GM23338 (cell line): ENCODE measurements around the gene SNX22. TPM values are rescaled to one million over a fixed set of nuclear protein-coding genes. Genes with fewer than 3 reads are reported as not detected.

Source experiments
- ATAC-seq: fragments of 200-7000 bp; cut with Tn5 transposase; 3 replicates; pipeline ENCODE4 v1.9.1; 2020
- DNase-seq: peaks from one replicate; pipeline ENCODE4 v3.0.0-alpha.2; 2015; ENCODE audit warnings: low spot score
- H2AFZ ChIP-seq: fragments of 200-600 bp; sonication (generic); 2 replicates; pipeline ENCODE4 v1.8.0; 2016; ENCODE audit warnings: antibody characterized with exemption, mild to moderate bottlenecking, moderate library complexity
- H3F3A ChIP-seq: fragments of 200-600 bp; sonication (generic); replicated peaks from 2 replicates; pipeline ENCODE4 v1.8.0; 2017; ENCODE audit warnings: antibody characterized with exemption, mixed run types, low read depth
- H3K27ac ChIP-seq: fragments of 200-600 bp; sonication (generic); 2 replicates; pipeline ENCODE4 v1.6.1; 2016; ENCODE audit warnings: low read depth
- H3K27me3 ChIP-seq: fragments of 200-600 bp; sonication (generic); 2 replicates; pipeline ENCODE4 v1.8.0; 2016; ENCODE audit warnings: mild to moderate bottlenecking, mixed run types, moderate library complexity; ENCODE audit not compliant: insufficient read depth
- H3K36me3 ChIP-seq: fragments of 200-600 bp; sonication (generic); 2 replicates; pipeline ENCODE4 v1.8.0; 2016; ENCODE audit warnings: mild to moderate bottlenecking; ENCODE audit not compliant: insufficient read depth
- H3K4me1 ChIP-seq: fragments of 200-600 bp; sonication (generic); 2 replicates; pipeline ENCODE4 v1.8.0; 2016; ENCODE audit warnings: mild to moderate bottlenecking, moderate library complexity; ENCODE audit not compliant: insufficient read depth
- H3K4me2 ChIP-seq: fragments of 200-600 bp; sonication (generic); 2 replicates; pipeline ENCODE4 v1.7.1; 2017; ENCODE audit warnings: mixed run types
- H3K4me3 ChIP-seq: fragments of 200-600 bp; sonication (generic); 2 replicates; pipeline ENCODE4 v1.6.1; 2016; ENCODE audit warnings: mixed run types
- H3K79me2 ChIP-seq: fragments of 200-600 bp; sonication (generic); replicated peaks from 2 replicates; pipeline ENCODE4 v1.8.0; 2017; ENCODE audit warnings: mild to moderate bottlenecking; ENCODE audit not compliant: insufficient read depth
- H3K9me2 ChIP-seq: fragments of 200-600 bp; sonication (generic); 2 replicates; pipeline ENCODE4 v1.8.0; 2017; ENCODE audit not compliant: insufficient read depth
- H4K20me1 ChIP-seq: fragments of 200-600 bp; sonication (generic); replicated peaks from 2 replicates; pipeline ENCODE4 v1.8.0; 2017; ENCODE audit warnings: mild to moderate bottlenecking; ENCODE audit not compliant: insufficient read depth
- H3K27ac Mint-ChIP-seq: 2 replicates; pipeline ENCODE4 v1.8.0; 2020; ENCODE audit warnings: inconsistent platforms, mild to moderate bottlenecking, moderate library complexity, mixed read lengths
- H3K27me3 Mint-ChIP-seq: 3 replicates; pipeline ENCODE4 v1.8.0; 2022; ENCODE audit warnings: low read depth, mild to moderate bottlenecking, moderate library complexity, mixed read lengths, inconsistent platforms; ENCODE audit not compliant: insufficient read depth, poor library complexity
- H3K36me3 Mint-ChIP-seq: 3 replicates; pipeline ENCODE4 v1.8.0; 2021; ENCODE audit warnings: low read depth, mild to moderate bottlenecking, inconsistent platforms, moderate library complexity, mixed read lengths
- H3K4me1 Mint-ChIP-seq: 3 replicates; pipeline ENCODE4 v1.8.0; 2020; ENCODE audit warnings: mild to moderate bottlenecking, inconsistent platforms, mixed read lengths
- H3K4me3 Mint-ChIP-seq: 3 replicates; pipeline ENCODE4 v1.8.0; 2021; ENCODE audit warnings: moderate library complexity, mild to moderate bottlenecking, inconsistent platforms, mixed read lengths
- H3K9me3 Mint-ChIP-seq: 3 replicates; pipeline ENCODE4 v1.8.0; 2020; ENCODE audit warnings: moderate library complexity, mild to moderate bottlenecking, inconsistent platforms, mixed read lengths
- CREB1 ChIP-seq: fragments of 250-450 bp; sonication (Bioruptor Pico); IDR thresholded peaks from 2 replicates; pipeline ENCODE4 v1.5.0; 2020; ENCODE audit warnings: low read depth, mild to moderate bottlenecking, moderate library complexity
- CTCF ChIP-seq, 2 experiments: fragments of 200-600 bp in 1 of 2; sonication (generic) in 1 of 2; conservative IDR thresholded peaks; 2 replicates each; pipeline versions ENCODE4 v1.5.1 to v1.6.1; 2016 to 2017; ENCODE audit warnings: antibody characterized with exemption in 2 of 2, low read depth in 2 of 2, mild to moderate bottlenecking in 2 of 2, moderate library complexity in 1 of 2
- ETS1 ChIP-seq: IDR thresholded peaks from 2 replicates; pipeline ENCODE4 v1.6.1; 2016; ENCODE audit warnings: antibody characterized with exemption
- EZH2 ChIP-seq: fragments of 200-600 bp; sonication (generic); IDR thresholded peaks from one replicate; pipeline ENCODE4 v1.8.0; 2017; ENCODE audit warnings: antibody characterized with exemption, mild to moderate bottlenecking, low read depth; ENCODE audit not compliant: unreplicated experiment
- EZH2phosphoT487 ChIP-seq: fragments of 200-600 bp; sonication (generic); IDR thresholded peaks from one replicate; pipeline ENCODE4 v1.8.1; 2018; ENCODE audit warnings: antibody characterized with exemption; ENCODE audit not compliant: unreplicated experiment
- JUNB ChIP-seq: IDR thresholded peaks from one replicate; pipeline ENCODE4 v1.6.1; 2016; ENCODE audit warnings: antibody characterized with exemption; ENCODE audit not compliant: unreplicated experiment
- NANOG ChIP-seq: IDR thresholded peaks from 2 replicates; pipeline ENCODE4 v1.6.1; 2016; ENCODE audit warnings: antibody characterized with exemption, borderline replicate concordance
- POLR2AphosphoS5 ChIP-seq: IDR thresholded peaks from 2 replicates; pipeline ENCODE4 v1.6.1; 2016; ENCODE audit warnings: antibody characterized with exemption, low read depth
- STAT1 ChIP-seq: IDR thresholded peaks from one replicate; pipeline ENCODE4 v1.6.1; 2016; ENCODE audit warnings: antibody characterized with exemption; ENCODE audit not compliant: unreplicated experiment
- ZNF114 ChIP-seq: fragments of 250-450 bp; sonication (Bioruptor Pico); IDR thresholded peaks from 2 replicates; pipeline ENCODE4 v1.5.0; 2020; ENCODE audit warnings: mild to moderate bottlenecking, moderate library complexity
- ZNF331 ChIP-seq: fragments of 250-450 bp; sonication (Bioruptor Pico); IDR thresholded peaks from 2 replicates; pipeline ENCODE4 v1.5.0; 2020; ENCODE audit warnings: low read depth, mild to moderate bottlenecking, moderate library complexity
- ZNF462 ChIP-seq: fragments of 250-450 bp; sonication (Bioruptor Pico); IDR thresholded peaks from 2 replicates; pipeline ENCODE4 v1.5.0; 2020; ENCODE audit warnings: mild to moderate bottlenecking, moderate library complexity
- polyA plus RNA-seq: library from polyadenylated mRNA; unstranded; fragments of >200 nt; fragmentation: Nextera tagmentation; extraction: Ambion mirVana; gene quantifications from 2 replicates; pipeline ENCODE4 v1.2.1, GENCODE V29; 2016
- total RNA-seq: library from RNA; depleted of rRNA; stranded (reverse); fragments of >200 nt; shearing (Covaris generic); gene quantifications from 2 replicates; pipeline ENCODE4 v1.2.3, GENCODE V29; 2014

SNX22 gene
- total and polyA plus RNA-seq, 2 experiments from 2014 or later: 3.7 to 5.7 TPM

- Histone ChIP-seq H3K4me1 (no peaks in the 10 kb centered on the region), H3K79me2 (peaks cover 26% of the 10 kb centered on the region), H3K4me3 (no peak overlapping the region), H4K20me1 (no peaks in the 10 kb centered on the region; the same call in 1 of the 2 replicates), H3K4me2 (no peak overlapping the region), H3K36me3 (no peaks in the 10 kb centered on the region), H3K27ac (no peak overlapping the region), H3F3A (no peaks in the 10 kb centered on the region), H3K9me2 (no peaks in the 10 kb centered on the region), H3K27me3 (no peaks in the 10 kb centered on the region), H2AFZ (no peak overlapping the region)
- Mint-ChIP-seq H3K27me3 (peaks cover 2% of the 10 kb centered on the region), H3K4me3 (no peak overlapping the region), H3K36me3 (peaks cover 19% of the 10 kb centered on the region; the same call in 2 of the 3 replicates), H3K4me1 (peaks cover 9% of the 10 kb centered on the region; the same call in 2 of the 3 replicates), H3K9me3 (no peaks in the 10 kb centered on the region), H3K27ac (no peak overlapping the region)
- DNase-seq (no peak), ATAC-seq (no peak)
- TF ChIP-seq STAT1 (no peak), JUNB (no peak), POLR2AphosphoS5 (no peak), NANOG (no peak), ETS1 (no peak)
Observed at GRCh38 chr15:64110950-64111678, 40.4 kb upstream of the SNX22 start.

- Histone ChIP-seq H3F3A (no peaks in the 10 kb centered on the region), H3K27me3 (no peaks in the 10 kb centered on the region), H3K4me2 (no peak overlapping the region), H3K4me1 (no peaks in the 10 kb centered on the region), H4K20me1 (no peaks in the 10 kb centered on the region; the same call in 1 of the 2 replicates), H3K27ac (no peak overlapping the region), H3K4me3 (no peak overlapping the region), H3K9me2 (no peaks in the 10 kb centered on the region), H3K36me3 (no peaks in the 10 kb centered on the region), H3K79me2 (peaks cover 20% of the 10 kb centered on the region), H2AFZ (no peak overlapping the region)
- DNase-seq: no peak
- no peak overlapping the region for H3K27ac Mint-ChIP-seq
- H3K4me3 Mint-ChIP-seq: no peak overlapping the region
- H3K4me1 Mint-ChIP-seq: peaks cover 9% of the 10 kb centered on the region; the same call in 2 of the 3 replicates
- ATAC-seq: peak; percentile 30; the same call in 1 of the 3 replicates
- H3K27me3 Mint-ChIP-seq: peaks cover 2% of the 10 kb centered on the region
- H3K36me3 Mint-ChIP-seq: peaks cover 19% of the 10 kb centered on the region; the same call in 2 of the 3 replicates
- no peaks in the 10 kb centered on the region for H3K9me3 Mint-ChIP-seq
- TF ChIP-seq NANOG: no peak
- TF ChIP-seq EZH2: no peak
- no peak for TF ChIP-seq JUNB
- no peak for TF ChIP-seq EZH2phosphoT487
- no peak for TF ChIP-seq CREB1 (CRISPR knock-in tag)
- no peak for TF ChIP-seq CTCF (conservative IDR thresholded peaks at IDR 0.05; ENCODE audit: low read depth in 2 of 2)
- no peak for TF ChIP-seq ZNF331 (CRISPR knock-in tag)
- no peak for TF ChIP-seq ZNF114 (CRISPR knock-in tag)
- TF ChIP-seq ZNF462 (CRISPR knock-in tag): no peak
Observed at GRCh38 chr15:64111679-64112050, 39.9 kb upstream of the SNX22 start.
